HEK293T (cell line): ENCODE results near the gene GSTA3.
"Not testable (repeated sequence)": the region's sequence is repeated elsewhere in the genome, so short reads cannot be mapped to it uniquely, and the experiment has no call there.

ENCODE experiments used
- BHLHE40 ChIP-seq: fragments of 450-650 bp; IDR thresholded peaks from 2 replicates; pipeline ENCODE4 v1.6.1; 2016; ENCODE audit warnings: mild to moderate bottlenecking, moderate library complexity, borderline replicate concordance
- FOXK2 ChIP-seq: fragments of 450-650 bp; IDR thresholded peaks from 2 replicates; pipeline ENCODE4 v1.6.1; 2016; ENCODE audit warnings: mild to moderate bottlenecking
- HDGF ChIP-seq: fragments of 450-650 bp; IDR thresholded peaks from 2 replicates; pipeline ENCODE4 v1.6.1; 2017; ENCODE audit warnings: antibody characterized with exemption, borderline replicate concordance
- L3MBTL2 ChIP-seq: fragments of 450-650 bp; conservative IDR thresholded peaks from 2 replicates; pipeline ENCODE4 v1.6.1; 2016; ENCODE audit warnings: mild to moderate bottlenecking
- LEF1 ChIP-seq: fragments of 450-650 bp; IDR thresholded peaks from 2 replicates; pipeline ENCODE4 v1.6.1; 2017; ENCODE audit warnings: mild to moderate bottlenecking, borderline replicate concordance
- NFRKB ChIP-seq: fragments of 450-650 bp; IDR thresholded peaks from 2 replicates; pipeline ENCODE4 v1.6.1; 2016; ENCODE audit warnings: mild to moderate bottlenecking, moderate library complexity
- SP1 ChIP-seq: fragments of 450-650 bp; IDR thresholded peaks from 2 replicates; pipeline ENCODE4 v1.6.1; 2017
- SUZ12 ChIP-seq: fragments of 450-650 bp; IDR thresholded peaks from 2 replicates; pipeline ENCODE4 v1.6.1; 2016; ENCODE audit warnings: mild to moderate bottlenecking
- TARDBP ChIP-seq: fragments of 450-650 bp; IDR thresholded peaks from 2 replicates; pipeline ENCODE4 v1.6.1; 2016

DNA sequence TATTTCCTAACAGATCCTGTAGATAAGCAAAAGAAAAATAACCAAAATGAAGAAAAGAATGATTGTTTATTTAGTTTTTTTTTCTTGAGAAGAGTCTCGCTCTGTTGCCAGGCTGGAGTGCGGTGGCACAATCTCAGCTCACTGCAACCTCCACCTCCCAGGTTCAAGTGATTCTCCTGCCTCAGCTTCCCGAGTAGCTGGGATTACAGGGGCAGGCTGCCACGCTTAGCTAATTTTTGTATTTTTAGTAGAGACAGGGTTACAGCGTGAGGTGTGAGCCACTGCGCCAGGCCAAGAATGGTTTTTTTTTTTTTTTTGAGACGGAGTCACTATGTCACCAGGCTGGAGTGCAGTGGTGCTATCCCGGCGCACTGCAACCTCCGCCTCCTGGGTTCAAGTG, 33.3 kb upstream of the GSTA3 start:
- TF ChIP-seq TARDBP, LEF1, NFRKB, FOXK2, BHLHE40, SUZ12, SP1, HDGF, L3MBTL2: not testable (repeated sequence)
